Gastroesophageal sphincter (tissue), 4 donors: Measurements from ENCODE around the gene LITAFD. TPM values are rescaled to one million over a fixed set of nuclear protein-coding genes. Genes with fewer than 3 reads are reported as not detected.

ENCODE experiments used
- ATAC-seq: fragments of 150-250 bp; one replicate; pipeline ENCODE4 v1.9.1; 2016; ENCODE audit warnings: mild to moderate bottlenecking, moderate library complexity
- H3K27ac ChIP-seq, 4 donors: fragments of 200-600 bp; sonication (generic) in 3 of 4; 1 replicate in 3 of 4; 2 replicates in 1 of 4; pipeline ENCODE4 v1.5.1; 2016 to 2019
- H3K27me3 ChIP-seq: fragments of 200-600 bp; sonication (generic); one replicate; pipeline ENCODE4 v1.5.1; 2019
- H3K36me3 ChIP-seq, 2 donors: fragments of 200-600 bp; sonication (generic); one replicate each; pipeline ENCODE4 v1.5.1; 2019; ENCODE audit warnings: control low read depth in 1 of 2
- H3K4me1 ChIP-seq, 3 donors: fragments of 200-600 bp; sonication (generic); 1 replicate in 2 of 3; 2 replicates in 1 of 3; pipeline ENCODE4 v1.5.1; 2016 to 2019; ENCODE audit warnings: control low read depth in 2 of 3
- H3K4me3 ChIP-seq, 2 donors: fragments of 200-600 bp; sonication (generic); one replicate each; pipeline ENCODE4 v1.5.1; 2019; ENCODE audit warnings: mild to moderate bottlenecking in 1 of 2, moderate library complexity in 1 of 2
- H3K9me3 ChIP-seq, 3 donors: fragments of 200-600 bp; sonication (generic); one replicate each; pipeline ENCODE4 v1.5.1; 2017 to 2019; ENCODE audit warnings: control low read depth in 2 of 3
- EP300 ChIP-seq: sonication (generic); formaldehyde crosslinking; IDR thresholded peaks from one replicate; pipeline ENCODE4 v1.6.1; 2017; ENCODE audit warnings: antibody characterized with exemption, mild to moderate bottlenecking
- POLR2A ChIP-seq, 2 donors: fragments of 450-650 bp; IDR thresholded peaks; one replicate each; pipeline ENCODE4 v1.6.1; 2017; ENCODE audit warnings: antibody characterized with exemption in 2 of 2, mild to moderate bottlenecking in 2 of 2, moderate library complexity in 1 of 2
- POLR2AphosphoS5 ChIP-seq: sonication (generic); formaldehyde crosslinking; IDR thresholded peaks from one replicate; pipeline ENCODE4 v1.6.1; 2017; ENCODE audit warnings: antibody characterized with exemption
- WGBS, 2 donors: methylation state at CpG; one replicate each; pipeline ENCODE4 v1.1.5; 2018; ENCODE audit warnings: low coverage in 1 of 2; 5-methylcytosine and 5-hydroxymethylcytosine counted together
- total RNA-seq, 4 donors: library from RNA; depleted of rRNA; stranded (reverse); fragments of >200 nt; gene quantifications; one replicate each; pipeline ENCODE4 v1.1.0, GENCODE V29; 2016
- TF ChIP-seq, protein P1 (sequence below), 4 experiments: fragments of 200-600 bp in 2 of 4; fragments of 450-650 bp in 2 of 4; sonication (generic) in 1 of 4; IDR thresholded peaks; one replicate each; pipeline ENCODE4 v1.5.1; 2017 to 2019; ENCODE audit warnings: antibody characterized with exemption in 4 of 4, mild to moderate bottlenecking in 2 of 4, moderate library complexity in 2 of 4

The LITAFD gene
- total RNA-seq, 4 donors from 2014 or later = not detected

DNA sequence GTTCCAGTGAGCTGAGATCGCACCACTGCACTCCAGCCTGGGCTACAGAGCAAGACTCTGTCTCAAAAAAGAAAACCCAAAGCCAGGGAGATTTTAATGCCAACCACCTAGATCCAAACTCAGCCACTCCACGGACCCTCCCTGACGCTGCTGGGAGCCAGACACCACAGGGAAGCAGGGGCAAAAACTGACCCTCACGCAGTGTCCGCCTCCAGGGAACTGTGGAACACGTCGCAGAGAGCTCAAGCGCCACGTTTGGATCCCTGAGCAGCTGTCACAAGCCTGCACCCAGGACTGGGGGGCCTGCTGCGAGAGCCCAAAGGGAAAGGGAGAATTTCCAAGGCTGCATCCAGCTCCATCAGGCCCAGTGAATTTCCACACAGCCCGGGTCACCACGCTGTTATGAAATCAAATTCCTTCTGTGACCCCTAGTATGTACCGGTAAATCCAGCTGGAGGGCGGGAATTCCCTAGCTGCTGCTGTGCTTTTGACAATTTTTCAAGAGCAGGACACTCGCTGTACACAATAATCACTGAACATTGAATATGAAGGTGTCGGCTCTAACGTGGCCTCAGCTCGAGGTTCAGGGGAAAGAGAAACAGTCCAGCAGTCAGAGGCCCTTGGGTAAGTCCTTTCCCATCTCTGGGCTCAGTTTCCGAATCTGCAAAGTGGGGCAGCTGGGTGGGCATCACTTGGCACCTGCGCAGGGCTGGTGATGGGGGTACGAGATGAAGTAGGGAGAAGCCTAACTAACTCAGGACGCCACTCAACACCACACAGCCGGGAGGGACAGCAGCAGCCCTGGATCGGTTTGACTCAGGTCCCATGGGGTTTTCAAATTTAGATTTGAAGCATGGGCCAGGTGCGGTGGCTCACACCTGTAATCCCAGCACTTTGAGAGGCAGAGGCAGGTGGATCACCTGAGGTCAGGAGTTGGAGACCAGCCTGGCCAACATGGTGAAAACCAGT, 22.0 kb upstream of the LITAFD start:
- Histone ChIP-seq H3K27me3 (no peaks in the 10 kb centered on the region), H3K27ac (peak overlapping the region in 3 of 4 donors; percentile 69 to 73 (median 73)), H3K4me1 (peaks cover 0 to 72% (median 34%) of the 10 kb centered on the region in 3 donors), H3K36me3 (peaks cover 0 to 37% of the 10 kb centered on the region in 2 donors), H3K4me3 (no peak overlapping the region), H3K9me3 (no peaks in the 10 kb centered on the region)
- peak; percentile 81 for ATAC-seq
- TF ChIP-seq, protein P1, sequence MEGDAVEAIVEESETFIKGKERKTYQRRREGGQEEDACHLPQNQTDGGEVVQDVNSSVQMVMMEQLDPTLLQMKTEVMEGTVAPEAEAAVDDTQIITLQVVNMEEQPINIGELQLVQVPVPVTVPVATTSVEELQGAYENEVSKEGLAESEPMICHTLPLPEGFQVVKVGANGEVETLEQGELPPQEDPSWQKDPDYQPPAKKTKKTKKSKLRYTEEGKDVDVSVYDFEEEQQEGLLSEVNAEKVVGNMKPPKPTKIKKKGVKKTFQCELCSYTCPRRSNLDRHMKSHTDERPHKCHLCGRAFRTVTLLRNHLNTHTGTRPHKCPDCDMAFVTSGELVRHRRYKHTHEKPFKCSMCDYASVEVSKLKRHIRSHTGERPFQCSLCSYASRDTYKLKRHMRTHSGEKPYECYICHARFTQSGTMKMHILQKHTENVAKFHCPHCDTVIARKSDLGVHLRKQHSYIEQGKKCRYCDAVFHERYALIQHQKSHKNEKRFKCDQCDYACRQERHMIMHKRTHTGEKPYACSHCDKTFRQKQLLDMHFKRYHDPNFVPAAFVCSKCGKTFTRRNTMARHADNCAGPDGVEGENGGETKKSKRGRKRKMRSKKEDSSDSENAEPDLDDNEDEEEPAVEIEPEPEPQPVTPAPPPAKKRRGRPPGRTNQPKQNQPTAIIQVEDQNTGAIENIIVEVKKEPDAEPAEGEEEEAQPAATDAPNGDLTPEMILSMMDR (IDR thresholded peaks at IDR 0.05) = no peak
- TF ChIP-seq POLR2AphosphoS5 = peak; percentile 87
- WGBS, 2 donors = 10 to 52% methylated on average over 6 to 7 of the region's 25 CpGs

DNA sequence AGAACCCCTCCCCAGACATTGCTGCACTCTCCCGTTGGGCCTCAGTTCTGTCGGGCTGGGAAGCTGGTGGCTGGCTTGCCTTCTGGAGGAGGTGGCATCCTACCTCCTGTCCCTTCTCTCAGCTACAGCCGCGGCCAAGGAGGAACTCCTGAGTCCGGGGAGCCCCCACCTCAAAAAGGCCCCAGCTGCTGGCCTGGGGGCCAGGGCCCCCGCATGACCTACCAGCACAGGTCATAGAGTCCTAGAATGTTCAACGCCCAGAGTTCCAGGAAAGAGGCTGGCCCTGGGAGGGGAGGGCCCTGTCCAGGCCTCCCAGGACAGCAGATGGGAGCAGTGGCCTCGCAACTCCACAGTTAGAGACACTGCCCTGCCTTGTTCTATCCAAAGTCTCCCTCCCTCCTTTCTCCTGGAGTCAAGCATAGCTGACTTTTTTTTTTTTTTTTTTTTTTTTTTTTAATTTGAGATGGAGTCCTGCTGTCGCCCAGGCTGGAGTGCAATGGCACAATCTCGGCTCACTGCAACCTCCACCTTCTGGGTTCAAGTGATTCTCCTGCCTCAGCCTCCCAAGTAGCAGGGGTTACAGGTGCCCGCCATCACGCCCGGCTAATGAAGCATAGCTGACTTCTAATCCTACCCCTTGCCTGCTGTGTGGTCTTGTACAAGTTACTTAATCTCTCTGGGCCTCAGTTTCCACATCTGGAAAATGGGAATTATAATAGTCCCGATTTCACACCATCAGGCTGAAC, 20.4 kb upstream of the LITAFD start:
- Histone ChIP-seq H3K27ac (peak overlapping the region in 3 of 4 donors; percentile 73 to 87 (median 78)), H3K36me3 (peaks cover 0 to 22% of the 10 kb centered on the region in 2 donors), H3K27me3 (no peaks in the 10 kb centered on the region), H3K9me3 (no peaks in the 10 kb centered on the region), H3K4me1 (peaks cover 0 to 87% (median 40%) of the 10 kb centered on the region in 3 donors), H3K4me3 (peak overlapping the region in 1 of 2 donors; percentile 0)
- peak; percentile 68 for ATAC-seq
- TF ChIP-seq, protein P1 (IDR thresholded peaks at IDR 0.05) = no peak
- TF ChIP-seq POLR2AphosphoS5 = peak; percentile 22
- 90 to 100% methylated on average over 3 to 4 of the region's 14 CpGs for WGBS, 2 donors

DNA sequence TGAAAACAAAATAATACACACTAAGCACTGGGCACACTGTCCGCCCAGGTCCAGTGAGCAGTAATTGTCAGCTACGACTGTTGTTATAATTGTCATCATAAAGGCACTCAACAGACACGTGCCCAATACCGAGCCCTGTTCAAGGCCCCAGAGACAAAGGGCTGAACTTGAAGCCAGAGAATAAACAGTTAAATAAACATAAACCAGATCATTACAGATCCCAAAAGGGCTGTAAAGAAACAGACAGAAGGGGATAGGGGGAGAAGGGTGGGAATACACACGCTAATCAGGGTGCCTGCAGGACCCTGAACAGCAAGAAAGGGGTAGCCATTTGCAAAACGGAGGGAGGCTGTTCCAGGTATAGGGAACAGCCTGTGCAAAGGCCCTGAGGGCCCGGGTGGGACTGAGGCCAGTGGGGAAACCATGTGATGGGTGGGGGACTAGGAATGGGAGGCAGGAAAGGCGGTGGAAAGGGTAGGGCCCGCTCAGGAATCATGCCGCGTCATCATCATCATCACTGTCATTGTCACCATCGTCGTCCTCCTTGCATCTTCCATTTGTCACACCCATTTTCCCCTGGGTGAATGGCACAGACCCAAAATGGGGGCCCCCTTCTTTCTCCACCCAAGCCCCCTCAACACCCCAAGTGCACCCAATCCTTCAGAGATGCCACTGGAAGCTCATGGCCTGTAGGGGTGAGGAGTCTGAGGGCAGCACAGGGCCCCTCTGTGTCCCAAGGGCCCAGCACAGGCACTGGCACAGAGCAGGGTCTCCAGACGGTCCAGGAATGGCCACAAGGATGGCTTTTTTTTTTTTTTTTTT, 19.6 kb upstream of the LITAFD start:
- no peaks in the 10 kb centered on the region for H3K9me3 ChIP-seq
- TF ChIP-seq POLR2AphosphoS5 = no peak
- TF ChIP-seq, protein P1 (IDR thresholded peaks at IDR 0.05) = no peak
- TF ChIP-seq EP300 = no peak
- no peak for TF ChIP-seq POLR2A (IDR thresholded peaks at IDR 0.05)
- WGBS, 2 donors = 82 to 85% methylated on average over 6 to 10 of the region's 14 CpGs
- no peak overlapping the region for H3K4me3 ChIP-seq
- H3K27me3 ChIP-seq = no peaks in the 10 kb centered on the region
- peaks cover 0 to 19% of the 10 kb centered on the region in 2 donors for H3K36me3 ChIP-seq
- peak overlapping the region in 3 of 4 donors; percentile 43 to 87 (median 56) for H3K27ac ChIP-seq
- no peak for ATAC-seq
- H3K4me1 ChIP-seq = peaks cover 0 to 95% (median 44%) of the 10 kb centered on the region in 3 donors

DNA sequence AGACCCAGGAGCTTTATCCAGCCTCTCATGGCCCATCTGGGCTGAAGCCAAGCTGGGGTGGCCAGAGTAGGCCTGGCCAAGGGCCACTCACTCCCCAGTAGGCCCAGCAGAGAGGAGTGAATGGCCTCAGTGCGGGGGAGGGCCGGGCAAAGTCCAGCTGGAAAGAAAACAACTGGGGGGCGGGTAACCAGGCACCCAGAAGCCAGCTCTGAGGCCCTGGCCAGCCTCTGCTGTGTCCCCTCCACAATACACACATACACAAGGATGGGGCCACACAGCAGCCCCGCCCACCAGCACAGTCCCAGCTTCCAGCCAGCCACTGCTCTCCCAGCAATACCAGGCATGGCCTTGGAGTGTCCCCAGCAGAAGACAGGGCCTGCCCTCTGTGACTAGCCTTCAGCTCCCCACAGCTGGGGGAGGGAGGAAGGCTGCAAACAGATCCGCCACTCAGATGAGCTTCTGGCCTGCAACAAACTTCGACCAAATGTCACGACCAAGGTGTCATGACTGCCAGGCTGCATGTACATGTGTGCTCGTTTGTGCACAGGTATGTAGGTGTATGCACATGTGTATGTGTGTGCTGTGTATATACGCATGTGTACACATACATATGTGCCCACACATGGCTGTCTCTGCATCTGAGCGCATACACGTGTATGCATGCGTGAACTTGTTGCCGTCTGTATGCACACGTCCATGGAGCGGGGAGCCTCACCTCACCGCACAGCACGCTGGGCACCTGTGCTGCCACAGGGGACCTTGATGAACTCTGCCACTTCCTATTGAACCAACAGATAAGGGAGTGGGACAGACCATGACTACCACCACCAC, 18.3 kb upstream of the LITAFD start:
- H3K4me1 ChIP-seq = peaks cover 0 to 95% (median 44%) of the 10 kb centered on the region in 3 donors

More for the DNA sequence above, 18.3 kb upstream of the LITAFD start:
- Histone ChIP-seq H3K27ac (peak overlapping the region in 3 of 4 donors; percentile 42 to 87 (median 86)), H3K36me3 (peaks cover 0 to 6% of the 10 kb centered on the region in 2 donors), H3K9me3 (no peaks in the 10 kb centered on the region), H3K27me3 (no peaks in the 10 kb centered on the region), H3K4me3 (no peak overlapping the region)
- 61 to 90% methylated on average over 6 to 8 of the region's 17 CpGs for WGBS, 2 donors
- no peak for TF ChIP-seq POLR2A (IDR thresholded peaks at IDR 0.05)
- no peak for TF ChIP-seq EP300
- TF ChIP-seq, protein P1 (IDR thresholded peaks at IDR 0.05) = no peak
- no peak for TF ChIP-seq POLR2AphosphoS5
- no peak for ATAC-seq
